PFSK-1 (cell line): ENCODE results near the gene USP9X.

Experiments used
- FOXP2 ChIP-seq: optimal IDR thresholded peaks from 2 replicates; pipeline ENCODE3; 2011; ENCODE audit warnings: borderline replicate concordance, control low read depth, inconsistent platforms; ENCODE audit not compliant: insufficient read depth; ENCODE audit errors: extremely low read length, extremely low read depth
- POLR2AphosphoS5 ChIP-seq: IDR thresholded peaks from 2 replicates; pipeline ENCODE4 v1.6.1; 2012; ENCODE audit warnings: low read depth, mild to moderate bottlenecking, control low read depth, low read length, moderate library complexity
- SIN3A ChIP-seq: IDR thresholded peaks from 2 replicates; pipeline ENCODE4 v1.6.1; 2012; ENCODE audit warnings: mild to moderate bottlenecking, low read length, moderate library complexity, borderline replicate concordance; ENCODE audit not compliant: insufficient read depth
- TAF1 ChIP-seq: IDR thresholded peaks from 2 replicates; pipeline ENCODE4 v1.6.1; 2012; ENCODE audit warnings: low read length, control low read depth, borderline replicate concordance; ENCODE audit not compliant: insufficient read depth
- TF ChIP-seq, protein P1 (sequence below), 2 experiments: IDR thresholded peaks; 2 replicates each; pipeline versions ENCODE4 v1.6.1 to v1.8.0; 2011 to 2012; ENCODE audit warnings: low read depth in 2 of 2, low read length in 2 of 2, control low read depth in 1 of 2, inconsistent platforms in 1 of 2, mild to moderate bottlenecking in 1 of 2, moderate library complexity in 1 of 2; ENCODE audit not compliant: insufficient read depth in 1 of 2

The USP9X gene

DNA sequence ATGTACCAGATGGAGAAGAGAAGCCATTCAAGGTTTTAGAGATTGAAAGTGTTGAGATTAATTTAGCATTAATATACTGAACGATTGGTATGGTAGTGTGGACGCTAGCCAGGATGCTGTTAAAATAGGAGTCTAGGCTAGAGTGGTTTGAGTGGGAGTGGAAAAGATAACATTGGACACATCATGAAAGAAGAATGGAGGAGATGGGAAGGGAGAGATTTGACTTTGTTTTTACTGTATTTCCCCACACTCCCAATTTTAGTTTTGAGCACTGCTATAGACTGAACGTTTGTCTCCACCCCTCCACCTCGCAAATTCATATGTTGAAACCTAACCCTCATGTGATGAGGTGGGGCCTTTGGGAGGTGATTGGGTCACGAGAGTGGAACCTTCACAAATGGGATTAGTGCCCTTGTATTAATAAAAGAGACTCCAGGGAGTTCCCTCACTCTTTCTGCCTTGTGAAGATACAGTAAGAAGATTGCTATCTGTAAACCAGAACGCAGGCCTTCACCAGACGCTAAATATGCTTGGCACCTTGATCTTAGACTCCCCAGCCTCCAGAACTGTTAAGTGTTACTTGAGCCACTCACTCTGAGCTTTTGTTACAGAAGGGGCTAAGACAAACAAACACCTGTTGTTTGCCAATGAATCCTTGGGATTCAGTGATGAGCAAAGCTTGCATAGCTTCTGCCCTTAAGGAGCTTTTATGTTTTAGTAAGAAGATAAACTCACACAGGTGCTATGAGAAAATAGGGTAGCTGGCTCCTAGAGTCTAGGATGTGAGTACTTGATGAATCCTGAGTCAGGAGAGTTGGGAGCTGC is 25.8 kb downstream of the USP9X start:
- TF ChIP-seq TAF1 (no peak), SIN3A (no peak), FOXP2 (no peak), POLR2AphosphoS5 (no peak)
- TF ChIP-seq, protein P1, sequence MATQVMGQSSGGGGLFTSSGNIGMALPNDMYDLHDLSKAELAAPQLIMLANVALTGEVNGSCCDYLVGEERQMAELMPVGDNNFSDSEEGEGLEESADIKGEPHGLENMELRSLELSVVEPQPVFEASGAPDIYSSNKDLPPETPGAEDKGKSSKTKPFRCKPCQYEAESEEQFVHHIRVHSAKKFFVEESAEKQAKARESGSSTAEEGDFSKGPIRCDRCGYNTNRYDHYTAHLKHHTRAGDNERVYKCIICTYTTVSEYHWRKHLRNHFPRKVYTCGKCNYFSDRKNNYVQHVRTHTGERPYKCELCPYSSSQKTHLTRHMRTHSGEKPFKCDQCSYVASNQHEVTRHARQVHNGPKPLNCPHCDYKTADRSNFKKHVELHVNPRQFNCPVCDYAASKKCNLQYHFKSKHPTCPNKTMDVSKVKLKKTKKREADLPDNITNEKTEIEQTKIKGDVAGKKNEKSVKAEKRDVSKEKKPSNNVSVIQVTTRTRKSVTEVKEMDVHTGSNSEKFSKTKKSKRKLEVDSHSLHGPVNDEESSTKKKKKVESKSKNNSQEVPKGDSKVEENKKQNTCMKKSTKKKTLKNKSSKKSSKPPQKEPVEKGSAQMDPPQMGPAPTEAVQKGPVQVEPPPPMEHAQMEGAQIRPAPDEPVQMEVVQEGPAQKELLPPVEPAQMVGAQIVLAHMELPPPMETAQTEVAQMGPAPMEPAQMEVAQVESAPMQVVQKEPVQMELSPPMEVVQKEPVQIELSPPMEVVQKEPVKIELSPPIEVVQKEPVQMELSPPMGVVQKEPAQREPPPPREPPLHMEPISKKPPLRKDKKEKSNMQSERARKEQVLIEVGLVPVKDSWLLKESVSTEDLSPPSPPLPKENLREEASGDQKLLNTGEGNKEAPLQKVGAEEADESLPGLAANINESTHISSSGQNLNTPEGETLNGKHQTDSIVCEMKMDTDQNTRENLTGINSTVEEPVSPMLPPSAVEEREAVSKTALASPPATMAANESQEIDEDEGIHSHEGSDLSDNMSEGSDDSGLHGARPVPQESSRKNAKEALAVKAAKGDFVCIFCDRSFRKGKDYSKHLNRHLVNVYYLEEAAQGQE (IDR thresholded peaks at IDR 0.05; ENCODE audit: insufficient read depth in 1 of 2, low read depth in 2 of 2, low read length in 2 of 2): no peak

DNA sequence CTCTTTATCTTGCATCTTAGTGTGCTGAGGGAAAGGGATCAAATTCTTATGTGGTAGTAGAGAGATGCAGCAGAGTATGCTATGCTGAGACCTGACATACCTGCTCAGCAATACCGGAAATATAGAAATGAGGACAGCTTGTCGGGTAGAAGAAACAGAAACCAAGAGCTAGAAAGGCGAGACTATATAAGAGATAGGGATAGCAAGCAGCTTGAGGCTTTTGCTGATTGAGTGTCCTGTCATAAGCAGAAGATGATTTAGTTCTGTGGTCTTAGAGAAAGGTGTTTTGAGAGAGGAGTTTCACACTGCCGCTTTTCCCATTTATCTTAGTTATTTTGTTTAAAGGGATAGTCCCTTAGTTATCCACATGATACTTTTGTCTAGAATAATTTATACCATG is 31.7 kb downstream of the USP9X start:
- TF ChIP-seq POLR2AphosphoS5 (no peak), SIN3A (no peak), FOXP2 (no peak)

DNA sequence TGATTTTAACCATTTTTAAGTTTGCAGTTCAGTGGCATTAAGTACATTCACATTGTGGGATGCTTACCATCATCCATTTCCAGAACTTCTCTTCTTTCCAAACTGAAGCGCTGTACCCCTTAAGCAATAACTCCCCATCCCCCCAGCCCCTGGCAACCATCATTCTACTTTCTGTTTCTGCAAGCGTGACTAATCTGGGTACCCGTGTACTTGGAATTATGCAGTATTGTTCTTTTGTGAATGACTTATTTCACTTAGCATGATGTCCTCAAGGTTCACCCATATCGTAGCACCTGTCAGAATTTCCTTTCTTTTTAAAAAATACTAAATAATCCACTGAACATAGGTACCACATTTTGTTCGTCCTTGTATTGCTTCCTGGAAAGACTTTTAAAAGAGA is 32.9 kb downstream of the USP9X start:
- TF ChIP-seq TAF1: no peak
- no peak for TF ChIP-seq POLR2AphosphoS5

DNA sequence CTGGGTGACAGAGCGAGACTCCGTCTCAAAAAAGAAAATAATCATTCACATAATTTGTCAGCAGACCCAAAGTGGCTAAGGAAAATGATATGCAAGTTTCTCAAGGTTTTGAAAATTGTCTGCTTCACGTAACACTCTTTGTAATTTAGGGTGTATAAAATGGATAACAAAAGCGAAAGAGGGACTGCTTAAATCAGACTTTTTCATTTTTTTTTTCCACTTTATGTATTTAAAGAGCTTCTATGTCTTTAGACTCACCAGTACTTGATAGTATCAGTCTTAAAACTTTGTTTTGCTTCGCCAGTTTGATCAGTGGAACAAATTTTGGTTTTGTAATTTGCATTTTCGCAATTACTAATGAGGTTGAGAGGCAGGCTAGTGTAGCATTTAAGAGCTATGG is 34.6 kb downstream of the USP9X start:
- TF ChIP-seq FOXP2: no peak
- TF ChIP-seq TAF1: no peak
- TF ChIP-seq, protein P1 (IDR thresholded peaks at IDR 0.05; ENCODE audit: insufficient read depth in 1 of 2, low read depth in 2 of 2, low read length in 2 of 2): no peak
- TF ChIP-seq SIN3A: no peak

DNA sequence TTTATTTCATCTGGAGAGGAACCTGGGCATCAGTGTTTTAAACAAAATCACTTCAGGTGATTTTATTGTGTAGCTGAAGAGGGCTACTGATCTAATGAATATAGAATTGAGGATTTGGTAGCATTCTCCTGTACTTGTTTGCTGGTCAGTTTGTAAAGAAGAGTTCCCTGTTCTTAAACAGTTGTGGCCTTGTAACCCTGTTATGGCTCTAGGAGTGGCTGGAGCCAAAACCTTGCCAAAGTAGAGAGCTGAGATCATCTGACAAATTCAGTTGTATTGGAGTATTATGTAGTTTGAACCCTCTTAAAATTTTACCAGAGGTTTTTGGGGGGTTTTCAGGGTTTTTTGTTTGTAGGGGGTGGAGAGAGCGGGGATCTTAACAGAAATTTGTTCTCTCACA is 36.5 kb downstream of the USP9X start:
- TF ChIP-seq, protein P1 (IDR thresholded peaks at IDR 0.05; ENCODE audit: insufficient read depth in 1 of 2, low read depth in 2 of 2, low read length in 2 of 2): no peak
- no peak for TF ChIP-seq FOXP2
- no peak for TF ChIP-seq SIN3A
- TF ChIP-seq TAF1: no peak
- no peak for TF ChIP-seq POLR2AphosphoS5

DNA sequence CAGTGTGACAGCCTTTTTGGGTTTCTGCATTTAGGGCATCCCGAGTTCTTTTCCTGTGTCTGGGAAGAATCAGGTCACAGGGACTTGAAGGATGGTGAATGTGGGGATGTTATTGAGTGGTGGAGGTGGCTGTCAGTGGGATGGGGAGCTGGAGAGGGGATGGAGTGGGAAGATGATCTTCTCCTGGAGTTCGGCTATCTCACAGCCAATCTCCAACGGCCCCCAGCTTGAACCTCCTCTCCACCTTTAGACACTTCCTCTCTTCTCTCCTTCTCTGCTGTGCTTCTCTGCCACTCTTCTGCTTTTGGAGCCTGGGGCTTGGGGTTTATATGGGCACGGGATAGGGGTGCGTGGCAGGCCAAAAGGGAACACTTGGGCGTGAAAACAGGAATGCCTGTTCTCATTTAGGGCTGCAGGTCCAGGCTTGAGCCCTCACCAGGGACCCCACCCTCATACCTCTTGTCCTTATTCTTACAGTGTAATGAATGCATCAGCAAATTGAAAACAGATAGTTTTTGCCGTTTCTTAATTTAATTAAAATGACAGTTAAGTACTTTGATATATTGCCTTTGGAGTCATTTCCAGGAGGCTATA is 37.5 kb downstream of the USP9X start:
- TF ChIP-seq FOXP2 (no peak), POLR2AphosphoS5 (no peak), TAF1 (no peak), SIN3A (no peak)
- TF ChIP-seq, protein P1 (IDR thresholded peaks at IDR 0.05; ENCODE audit: insufficient read depth in 1 of 2, low read depth in 2 of 2, low read length in 2 of 2): no peak
